Epithelial cell of proximal tubule (primary cell): Measurements from ENCODE around the gene PCBD1. TPM values are rescaled to one million over a fixed set of nuclear protein-coding genes. Genes with fewer than 3 reads are reported as not detected.

Experiments
- DNase-seq: peaks from one replicate; pipeline ENCODE4 v3.0.0-alpha.2; 2011; ENCODE audit warnings: low read depth
- H3K4me3 ChIP-seq: 2 replicates; pipeline ENCODE4 v1.5.1; 2011; ENCODE audit warnings: low read depth, mild to moderate bottlenecking, low read length
- CTCF ChIP-seq: conservative IDR thresholded peaks from 2 replicates; pipeline ENCODE4 v1.5.1; 2012; ENCODE audit warnings: low read depth, mild to moderate bottlenecking, low read length
- total RNA-seq: library from RNA; depleted of rRNA; stranded (reverse); fragments of >200 nt; gene quantifications from 2 replicates; pipeline ENCODE4 v1.2.3, GENCODE V29; 2015

The PCBD1 gene
- total RNA-seq, 1 donor from 2014 or later = 122 TPM

DNA sequence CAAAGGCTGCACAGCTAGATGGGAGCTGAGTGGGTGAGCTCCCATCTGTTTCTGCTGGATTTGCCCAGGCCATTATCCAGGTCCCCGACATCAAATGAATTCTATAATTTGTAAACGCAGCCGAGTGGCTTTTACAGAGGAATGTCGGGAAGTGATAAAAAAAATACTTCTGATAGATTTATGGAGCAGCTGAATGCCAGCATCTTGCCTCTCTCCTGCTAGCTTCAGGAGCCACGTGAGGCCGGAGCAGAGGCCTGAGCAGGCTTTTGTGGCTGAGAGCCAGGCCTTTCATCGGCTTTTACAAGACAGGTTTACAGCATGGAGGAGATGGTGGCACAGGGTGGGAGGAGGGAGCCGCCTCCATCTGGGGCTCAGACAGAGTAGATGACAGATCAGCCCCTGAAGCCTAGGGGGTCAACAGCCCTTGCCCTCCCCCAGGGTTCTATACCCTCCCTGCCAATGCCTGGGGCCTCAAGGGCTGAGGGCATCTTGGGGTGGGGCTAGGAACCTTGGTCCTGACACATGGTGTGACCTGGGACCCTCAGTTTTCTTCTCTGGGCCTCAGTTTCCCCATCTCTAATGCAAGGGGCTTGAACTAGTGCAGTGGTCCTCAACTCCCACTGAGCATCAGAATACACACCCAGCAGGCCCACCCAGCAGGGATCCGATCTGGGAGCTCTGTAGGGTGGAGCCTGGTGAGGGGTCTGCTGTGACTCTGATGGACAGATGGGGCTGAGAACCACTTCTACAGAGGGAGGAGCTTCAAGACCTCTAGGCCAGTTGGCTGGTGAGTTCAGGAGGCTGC lies 44.2 kb upstream of the PCBD1 start:
- DNase-seq = no peak
- no peak overlapping the region for H3K4me3 ChIP-seq
- no peak for TF ChIP-seq CTCF

- TF ChIP-seq CTCF = peak; percentile 9
- peak; percentile 66 for DNase-seq
- H3K4me3 ChIP-seq = no peak overlapping the region
These were observed 42.9 kb upstream of the PCBD1 start for GRCh38 chr10:70931168-70931815.

GRCh38 chr10:70930263-70931000 lies 42.1 kb upstream of the PCBD1 start:
- no peak for TF ChIP-seq CTCF
- no peak for DNase-seq

DNA sequence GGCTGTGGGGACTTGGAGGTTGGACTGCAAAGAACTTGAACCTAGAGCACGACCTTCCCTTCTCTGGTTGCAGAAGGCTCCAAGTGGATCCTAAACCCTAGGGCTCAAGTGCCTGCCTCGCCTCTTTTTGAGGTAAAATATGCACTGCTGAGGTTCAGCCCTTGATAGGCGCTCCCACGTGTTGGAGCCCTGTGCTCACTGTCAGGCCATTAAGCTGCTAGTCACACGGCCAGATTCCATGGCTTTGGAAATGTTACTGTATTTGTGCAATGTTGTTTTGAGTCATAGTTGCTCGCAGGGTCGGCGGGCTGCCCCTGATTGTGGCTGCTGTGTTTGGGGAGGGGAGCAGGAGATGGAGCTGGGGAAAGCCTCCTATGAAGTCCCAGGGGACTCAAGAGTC lies 39.8 kb upstream of the PCBD1 start:
- DNase-seq = no peak
- no peak overlapping the region for H3K4me3 ChIP-seq
- TF ChIP-seq CTCF = no peak

More at GRCh38 chr10:70930263-70931000, 42.1 kb upstream of the PCBD1 start:
- H3K4me3 ChIP-seq = no peak overlapping the region

GRCh38 chr10:70927189-70927943 lies 39.0 kb upstream of the PCBD1 start:
- no peak overlapping the region for H3K4me3 ChIP-seq
- no peak for TF ChIP-seq CTCF
- DNase-seq = no peak

GRCh38 chr10:70926226-70927000 lies 38.0 kb upstream of the PCBD1 start:
- H3K4me3 ChIP-seq = no peak overlapping the region
- DNase-seq = no peak
- no peak for TF ChIP-seq CTCF
